Measurements from ENCODE around the gene XXYLT1.
"Not testable (repeated sequence)": the region's sequence is repeated elsewhere in the genome, so short reads cannot be mapped to it uniquely, and the experiment has no call there.

The XXYLT1 gene

DNA sequence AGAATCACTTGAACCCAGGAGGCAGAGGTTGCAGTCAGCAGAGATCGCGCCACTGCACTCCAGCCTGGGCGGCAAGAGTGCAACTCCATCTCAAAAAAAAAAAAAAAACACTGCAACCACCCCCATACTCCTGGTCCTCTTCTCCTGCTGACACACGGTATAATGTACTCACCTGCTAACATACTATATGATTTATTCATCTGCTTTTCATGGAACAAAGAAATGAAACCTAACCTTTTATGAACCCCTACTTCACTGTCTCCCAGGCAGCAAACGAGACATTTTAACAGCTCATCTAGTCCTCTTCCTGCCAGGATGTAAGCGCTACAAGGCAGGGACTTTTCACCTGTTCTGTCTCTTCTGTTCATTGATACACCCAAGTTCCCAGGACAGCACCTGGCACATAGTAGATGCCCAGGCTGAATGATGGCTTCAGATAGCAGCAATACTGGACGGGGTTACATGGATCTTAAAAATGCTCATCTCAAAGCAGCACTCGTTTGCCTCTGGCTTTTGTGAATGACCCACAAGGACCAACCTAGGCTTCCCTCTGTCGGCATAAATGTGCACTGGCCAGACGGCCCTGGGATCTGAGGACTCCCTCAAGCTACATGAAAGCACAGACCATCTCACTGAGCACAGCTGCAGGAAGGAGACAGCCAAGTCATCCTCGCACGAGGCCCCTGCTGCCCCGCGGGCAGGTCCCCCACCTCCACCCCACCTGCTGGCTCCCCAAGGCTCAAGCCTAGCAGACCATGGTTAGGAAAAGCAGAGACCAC lies 20.3 kb downstream of the XXYLT1 start:
- no peak for DNase-seq

DNA sequence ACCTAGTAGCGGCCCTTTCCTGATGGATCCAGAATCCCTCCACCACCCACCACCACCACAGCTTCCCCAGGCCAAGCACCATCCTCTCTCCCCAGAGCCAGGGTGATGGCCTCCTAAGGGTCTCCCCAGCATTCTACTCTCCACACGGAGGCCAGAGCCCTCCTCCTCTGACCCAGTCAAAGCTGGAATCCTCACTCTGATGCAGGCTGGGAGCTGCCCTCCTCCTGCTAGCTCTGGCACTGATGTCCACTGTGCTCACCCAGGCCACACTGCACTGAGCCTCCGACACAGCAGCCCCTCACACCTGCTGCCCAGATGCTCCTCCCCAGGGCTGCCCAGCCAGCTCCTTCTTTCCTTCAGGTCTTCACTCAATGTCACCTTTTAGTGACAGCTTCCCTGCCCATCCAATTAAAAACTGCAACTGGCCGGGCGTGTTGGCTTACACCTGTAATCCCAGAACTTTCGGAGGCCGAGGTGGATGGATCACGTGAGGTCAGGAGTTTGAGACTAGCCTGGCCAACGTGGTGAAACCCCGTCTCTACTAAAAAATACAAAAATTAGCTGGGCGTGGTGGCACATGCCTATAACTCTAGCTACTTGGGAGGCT lies 21.0 kb downstream of the XXYLT1 start:
- DNase-seq = no peak

DNA sequence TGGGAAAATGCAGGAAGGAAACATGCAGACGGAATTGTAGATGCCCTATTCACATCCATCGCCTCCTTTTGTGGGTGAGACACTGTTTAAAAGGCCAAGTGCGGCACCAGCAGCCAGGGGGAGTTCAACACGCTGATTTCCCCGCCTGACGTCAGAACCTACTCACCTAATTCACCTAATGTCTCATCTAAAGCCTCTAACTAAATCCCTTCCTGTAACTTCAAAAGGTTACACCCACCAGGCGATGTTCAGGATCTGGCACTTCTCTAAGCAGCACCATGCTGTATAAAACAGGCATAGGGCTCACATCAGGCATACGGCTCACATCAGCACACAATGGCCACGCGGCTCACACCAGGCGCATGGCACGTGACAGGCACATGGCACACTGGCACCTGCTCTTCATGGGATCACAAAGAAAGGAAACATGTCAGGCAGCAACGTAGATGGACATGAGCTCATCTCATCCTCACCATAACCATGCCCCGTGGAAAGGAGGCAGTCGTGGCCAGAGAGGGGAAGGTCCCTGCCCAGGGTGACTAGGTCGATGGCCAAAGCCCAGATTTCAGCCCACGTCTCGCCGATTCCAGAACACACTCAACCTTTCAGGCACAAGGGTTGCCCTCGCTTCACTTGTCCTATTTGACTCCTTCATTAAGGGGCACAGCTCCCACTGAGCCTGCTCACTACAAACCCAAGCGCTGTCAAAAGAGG lies 21.7 kb downstream of the XXYLT1 start:
- no peak for DNase-seq

DNA sequence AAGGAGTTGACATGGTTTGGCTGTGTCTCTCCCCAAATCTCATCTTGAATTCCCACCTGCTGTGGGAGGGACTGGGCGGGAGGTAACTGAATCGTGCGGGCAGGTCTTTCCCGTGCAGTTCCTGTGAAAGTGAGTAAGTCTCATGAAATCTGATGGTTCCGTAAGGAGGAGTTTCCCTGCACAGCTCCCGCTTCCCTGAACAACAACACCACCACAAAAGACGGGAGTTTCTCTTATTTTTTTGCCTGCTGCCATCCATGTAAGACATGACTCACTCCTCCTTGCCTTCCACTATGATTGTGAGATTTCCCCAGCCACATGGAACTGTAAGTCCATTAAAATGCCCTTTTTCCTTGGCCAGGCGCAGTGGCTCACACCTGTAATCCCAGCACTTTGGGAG lies 22.7 kb downstream of the XXYLT1 start:
- DNase-seq = no peak

- no peak for DNase-seq
Measured at GRCh38 chr3:195247863-195248189, 23.1 kb downstream of the XXYLT1 start.

- DNase-seq = no peak
Measured at GRCh38 chr3:195247086-195247862, 23.7 kb downstream of the XXYLT1 start.

- DNase-seq = no peak
Measured at GRCh38 chr3:195246581-195246995, 24.4 kb downstream of the XXYLT1 start.

- DNase-seq = no peak
Measured at GRCh38 chr3:195245531-195245951, 25.4 kb downstream of the XXYLT1 start.

- DNase-seq = no peak
Measured at GRCh38 chr3:195241592-195242355, 29.2 kb downstream of the XXYLT1 start.

- DNase-seq = no peak
Measured at GRCh38 chr3:195240939-195241338, 30.0 kb downstream of the XXYLT1 start.

GRCh38 chr3:195240171-195240701 lies 30.7 kb downstream of the XXYLT1 start:
- DNase-seq = no peak

DNA sequence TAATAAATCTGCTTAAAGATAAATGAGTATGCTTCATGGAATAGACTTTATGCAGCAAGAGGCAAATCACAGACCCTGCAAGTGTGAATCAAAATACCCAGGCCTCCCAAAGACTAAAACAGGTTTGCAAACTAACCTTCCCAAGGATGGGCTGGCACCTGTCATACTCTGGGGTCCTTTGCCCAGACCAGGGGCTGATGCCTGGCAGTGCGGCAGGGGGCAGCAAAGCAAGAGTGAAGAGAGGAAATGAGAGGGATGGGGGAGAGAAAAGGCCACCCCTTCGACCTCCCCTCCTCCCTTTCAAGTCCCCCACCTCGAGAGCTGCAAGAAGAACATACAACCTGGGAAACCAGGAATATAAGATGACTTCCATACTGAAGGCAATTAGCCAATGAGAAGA lies 31.8 kb downstream of the XXYLT1 start:
- no peak for DNase-seq

DNA sequence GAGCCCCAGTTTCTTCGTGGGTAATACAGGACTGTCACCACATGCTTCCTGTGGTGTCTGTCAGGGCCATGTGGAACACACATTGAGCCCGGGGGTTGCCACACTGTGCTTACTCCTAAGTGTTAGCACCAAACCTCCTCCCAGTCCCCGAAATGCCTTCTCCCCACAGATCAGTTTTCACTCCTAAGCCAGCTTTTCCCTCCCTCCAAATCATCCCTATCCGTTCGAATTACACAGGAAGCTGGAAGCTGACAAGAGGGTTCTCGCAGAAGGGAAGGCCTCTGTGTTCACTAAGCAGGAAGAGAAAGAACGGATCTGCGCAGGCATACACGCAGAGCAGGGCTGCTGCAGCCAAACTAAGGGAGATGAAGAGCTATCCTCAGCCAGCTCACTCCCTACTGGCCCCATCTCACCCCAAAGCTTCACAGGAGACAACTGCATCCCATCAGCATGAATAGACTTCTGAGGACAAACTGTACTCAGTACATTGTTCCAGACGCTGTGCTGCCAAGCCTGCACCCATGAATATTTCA lies 32.3 kb downstream of the XXYLT1 start:
- DNase-seq = no peak

GRCh38 chr3:195238081-195238571 lies 32.8 kb downstream of the XXYLT1 start:
- no peak for DNase-seq

DNA sequence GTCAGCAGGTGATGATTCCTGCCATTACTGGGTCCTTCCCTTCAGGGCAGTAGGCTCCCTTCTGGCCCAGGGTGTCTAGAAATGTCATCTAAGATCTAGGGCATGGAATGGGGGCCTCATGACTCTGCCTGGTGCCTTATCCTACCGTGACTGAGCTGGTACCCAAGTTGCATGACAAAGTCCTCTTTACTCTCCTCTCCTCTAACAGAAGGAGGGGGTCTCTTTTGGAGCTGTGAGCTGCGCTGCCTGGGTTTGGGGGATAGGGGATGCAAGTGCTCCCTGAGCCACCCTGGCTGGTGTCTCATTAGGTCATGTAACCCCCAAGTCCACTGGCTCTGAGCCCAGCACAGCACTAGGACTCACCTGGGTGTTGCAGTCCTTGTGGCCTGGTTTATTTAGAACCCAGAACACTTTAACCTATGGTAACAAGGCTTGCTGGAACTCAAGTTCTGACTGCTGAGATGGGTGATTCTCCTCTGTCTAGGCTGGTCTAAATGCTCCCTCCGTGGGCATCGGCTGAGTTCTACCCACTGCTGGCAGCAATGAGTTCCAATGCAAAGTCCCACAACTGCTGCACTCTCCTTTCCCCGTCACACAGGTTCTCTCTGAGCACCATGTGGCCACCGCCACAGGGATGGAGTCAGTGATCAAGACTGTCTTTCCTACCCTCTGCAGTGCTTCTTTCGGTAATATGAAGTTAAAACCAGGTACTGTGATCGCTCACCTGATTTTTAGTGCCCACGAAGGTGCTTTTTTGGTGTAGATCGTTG lies 34.0 kb downstream of the XXYLT1 start:
- no peak for DNase-seq

DNA sequence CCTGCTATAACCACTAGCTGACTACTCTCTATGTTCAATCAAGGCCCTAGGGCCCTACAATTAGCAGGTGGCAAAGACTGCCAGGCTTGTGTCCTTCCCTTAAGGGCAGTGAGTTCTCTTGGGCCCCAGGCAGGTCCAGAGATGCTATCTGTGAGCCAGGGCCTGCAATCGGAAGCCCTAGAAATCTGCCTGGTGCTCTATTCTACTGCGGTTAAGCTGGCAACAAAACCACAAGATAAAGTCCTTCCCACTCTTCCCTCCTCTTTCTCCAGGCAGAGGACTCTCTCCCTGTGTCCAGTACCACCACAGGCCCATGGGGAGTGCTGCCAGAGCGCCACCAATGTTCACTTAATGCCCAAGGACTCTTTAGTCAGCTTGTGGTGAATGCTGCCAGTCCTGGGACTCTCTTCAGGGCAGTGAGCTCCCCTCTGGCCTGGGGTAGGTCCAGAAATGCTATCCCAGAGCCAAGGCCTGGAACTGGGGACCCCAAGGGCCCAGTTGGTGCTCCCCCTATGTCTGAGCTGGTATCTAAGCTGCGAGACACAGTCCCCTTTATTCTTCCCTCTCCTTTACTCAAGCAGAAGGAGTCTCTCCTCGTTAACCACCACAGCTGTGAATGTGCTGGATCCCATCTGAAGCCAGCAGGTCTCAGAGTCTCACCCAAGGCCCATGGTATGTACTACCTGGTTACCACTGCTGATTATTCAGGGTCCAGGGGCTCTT lies 34.7 kb downstream of the XXYLT1 start:
- no peak for DNase-seq

GRCh38 chr3:195230244-195230643 lies 40.7 kb downstream of the XXYLT1 start:
- no peak for DNase-seq

DNA sequence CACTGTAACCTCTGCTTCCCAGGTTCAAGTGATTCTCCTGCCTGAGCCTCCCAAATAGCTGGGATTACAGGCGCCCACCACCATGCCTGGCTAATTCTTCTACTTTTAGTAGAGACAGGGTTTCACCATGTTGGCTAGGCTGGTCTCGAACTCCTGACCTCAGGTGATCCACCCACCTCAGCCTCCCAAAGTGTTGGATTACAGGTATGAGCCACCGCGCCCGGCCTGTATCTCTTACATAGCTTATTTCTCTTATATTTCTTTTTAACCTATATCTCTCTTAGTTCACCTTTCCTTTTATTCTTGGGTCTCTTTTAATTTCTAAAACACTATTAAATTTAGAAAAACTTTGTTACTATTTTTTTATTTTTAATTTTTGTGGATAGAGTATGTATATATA lies 42.1 kb downstream of the XXYLT1 start:
- not testable (repeated sequence) for DNase-seq

DNA sequence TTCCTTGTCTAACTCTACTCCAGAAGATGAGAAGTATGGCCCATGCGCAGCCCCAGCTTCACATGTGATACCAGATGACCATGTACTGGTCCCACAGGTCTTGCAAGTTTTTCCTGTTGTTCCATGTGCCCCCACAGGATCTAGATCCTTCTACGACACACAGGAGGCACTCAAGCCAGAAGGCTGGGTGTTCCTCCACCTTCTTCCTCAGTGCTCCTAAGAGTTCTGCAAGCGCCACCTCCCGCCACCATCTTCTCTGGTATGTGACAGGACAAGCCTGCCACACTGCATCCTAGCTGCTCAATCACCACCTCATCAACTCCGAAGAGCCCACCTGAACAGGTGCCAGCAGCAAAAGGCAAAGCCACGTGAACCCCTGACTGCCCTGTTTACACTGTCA lies 43.1 kb downstream of the XXYLT1 start:
- DNase-seq = no peak

- no peak for DNase-seq
Measured at GRCh38 chr3:195226900-195227447, 44.0 kb downstream of the XXYLT1 start.
